Panc1 (cell line): Measurements from ENCODE around the gene DOCK4. TPM values are rescaled to one million over a fixed set of nuclear protein-coding genes. Genes with fewer than 3 reads are reported as not detected.

ENCODE experiments used
- ATAC-seq: fragments of 200-7000 bp; cut with Tn5 transposase; 2 replicates; pipeline ENCODE4 v1.9.1; 2020; ENCODE audit warnings: mild to moderate bottlenecking, moderate library complexity
- BruUV-seq: library from RNA; stranded (reverse); fragments of 400-500 nt; replicated peaks from 2 replicates; lab custom pipeline; 2021; lab: Mats Ljungman, UMichigan
- CTCF ChIA-PET: fragments of 300-600 bp; sonication (Branson Sonifier 250); formaldehyde crosslinking; loops from one replicate; lab custom pipeline; 2022; ENCODE audit warnings: antibody characterized with exemption; lab: Charles Lee
- POLR2A ChIA-PET: fragments of 300-600 bp; sonication (Branson Sonifier 250); formaldehyde crosslinking; loops from one replicate; lab custom pipeline; 2022; ENCODE audit warnings: antibody characterized with exemption; lab: Charles Lee
- DNase-seq: peaks from one replicate; pipeline ENCODE4 v3.0.0-alpha.2; 2010; ENCODE audit warnings: low read depth, low spot score
- H3K27ac ChIP-seq: 2 replicates; pipeline ENCODE4 v1.5.1; 2011; ENCODE audit warnings: mild to moderate bottlenecking, low read length, inconsistent platforms
- H3K27me3 ChIP-seq: fragments of 200-500 bp; sonication (Bioruptor generic); 2 replicates; pipeline ENCODE4 v1.6.0; 2014; ENCODE audit warnings: low read length, inconsistent platforms; ENCODE audit not compliant: control insufficient read depth, insufficient read depth
- H3K36me3 ChIP-seq: fragments of 200-500 bp; sonication (Bioruptor generic); 2 replicates; pipeline ENCODE4 v1.5.1; 2014; ENCODE audit warnings: inconsistent platforms, mild to moderate bottlenecking, low read length, moderate library complexity; ENCODE audit not compliant: control insufficient read depth, insufficient read depth
- H3K4me1 ChIP-seq: 2 replicates; pipeline ENCODE4 v1.5.1; 2011; ENCODE audit warnings: inconsistent platforms, mild to moderate bottlenecking, low read length, moderate library complexity; ENCODE audit not compliant: control insufficient read depth, insufficient read depth
- H3K4me3 ChIP-seq, 2 experiments: 2 replicates each; pipeline ENCODE4 v1.5.1; 2011 to 2012; ENCODE audit warnings: low read depth in 2 of 2, low read length in 2 of 2, mild to moderate bottlenecking in 2 of 2, inconsistent platforms in 1 of 2, moderate library complexity in 1 of 2
- H3K9me3 ChIP-seq: fragments of 200-500 bp; sonication (Bioruptor generic); 2 replicates; pipeline ENCODE4 v1.5.1; 2014; ENCODE audit warnings: low read depth, mild to moderate bottlenecking, inconsistent platforms, low read length, moderate library complexity; ENCODE audit not compliant: control insufficient read depth, insufficient read depth
- CTCF ChIP-seq: fragments of 450-650 bp; IDR thresholded peaks from 2 replicates; pipeline ENCODE4 v1.5.1; 2017; ENCODE audit warnings: mild to moderate bottlenecking
- POLR2AphosphoS5 ChIP-seq: IDR thresholded peaks from 2 replicates; pipeline ENCODE4 v1.6.1; 2012; ENCODE audit warnings: mild to moderate bottlenecking, low read depth, low read length, moderate library complexity
- REST ChIP-seq, 2 experiments: IDR thresholded peaks; 2 replicates each; pipeline ENCODE4 v1.6.1; 2011 to 2012; ENCODE audit warnings: low read depth in 2 of 2, control low read depth in 1 of 2, low read length in 1 of 2, mild to moderate bottlenecking in 1 of 2, moderate library complexity in 1 of 2; ENCODE audit not compliant: insufficient read depth in 1 of 2
- SIN3A ChIP-seq: IDR thresholded peaks from 2 replicates; pipeline ENCODE4 v1.6.1; 2012; ENCODE audit warnings: low read depth, mild to moderate bottlenecking, low read length, moderate library complexity, borderline replicate concordance; ENCODE audit not compliant: insufficient read depth
- TCF7L2 ChIP-seq: IDR thresholded peaks from 2 replicates; pipeline ENCODE4 v1.6.1; 2011; ENCODE audit warnings: mild to moderate bottlenecking, low read depth, low read length, inconsistent platforms
- in situ Hi-C: cut with HindIII; loops from 2 replicates; pipeline ENCODE4 v1.10.0; 2016; ENCODE audit warnings: low sequenced_read_pairs, low pct_unique_long_range_greater_than_20kb
- intact Hi-C: fragments of 100-400 bp; cut with micrococcal nuclease; formaldehyde crosslinking; loops from one replicate; pipeline ENCODE4 v1.10.0; 2022; ENCODE audit not compliant: unreplicated experiment
- total RNA-seq: library from RNA; stranded (reverse); gene quantifications from one replicate; pipeline ENCODE4 v1.2.1, GENCODE V29; 2021; ENCODE audit not compliant: unreplicated experiment

Gene DOCK4
- total RNA-seq, 1 experiment from 2014 or later, result 10.8 TPM

GRCh38 chr7:112254156-112254555 is 48.0 kb upstream of the DOCK4 start:
- Histone ChIP-seq H3K4me3 (no peak overlapping the region), H3K36me3 (no peaks in the 10 kb centered on the region), H3K4me1 (no peaks in the 10 kb centered on the region; the same call in 1 of the 2 replicates), H3K27ac (no peak overlapping the region), H3K9me3 (no peaks in the 10 kb centered on the region), H3K27me3 (no peaks in the 10 kb centered on the region)
- no peak for TF ChIP-seq POLR2AphosphoS5
- TF ChIP-seq CTCF, result no peak
- no peak for TF ChIP-seq TCF7L2
- no peak for TF ChIP-seq REST (IDR thresholded peaks at IDR 0.05; ENCODE audit: insufficient read depth in 1 of 2, low read depth in 2 of 2, low read length in 1 of 2)
- no peak for TF ChIP-seq SIN3A
- intact Hi-C loops (no loop called here), in situ Hi-C loops (no loop called here)
- no TSS peak for BruUV-seq
- no peak for DNase-seq
- ChIA-PET CTCF (no interaction called here), POLR2A (no interaction called here)
- no peak for ATAC-seq

GRCh38 chr7:112252691-112253090 is 46.5 kb upstream of the DOCK4 start:
- Histone ChIP-seq H3K27ac (no peak overlapping the region), H3K4me3 (no peak overlapping the region), H3K36me3 (no peaks in the 10 kb centered on the region), H3K27me3 (no peaks in the 10 kb centered on the region), H3K4me1 (no peaks in the 10 kb centered on the region; the same call in 1 of the 2 replicates), H3K9me3 (no peaks in the 10 kb centered on the region)
- POLR2A ChIA-PET, result no interaction called here
- in situ Hi-C loops (no loop called here), intact Hi-C loops (no loop called here)
- BruUV-seq, result no TSS peak
- DNase-seq (no peak), ATAC-seq (no peak)
- CTCF ChIA-PET, result no interaction called here
- no peak for TF ChIP-seq SIN3A
- no peak for TF ChIP-seq TCF7L2
- TF ChIP-seq CTCF, result no peak

GRCh38 chr7:112252141-112252540 is 45.9 kb upstream of the DOCK4 start:
- H3K4me1 ChIP-seq, result no peaks in the 10 kb centered on the region; the same call in 1 of the 2 replicates
- in situ Hi-C loops (no loop called here), intact Hi-C loops (no loop called here)
- no peak overlapping the region for H3K27ac ChIP-seq
- no peaks in the 10 kb centered on the region for H3K9me3 ChIP-seq
- POLR2A ChIA-PET, result no interaction called here
- CTCF ChIA-PET, result no interaction called here
- ATAC-seq (no peak), DNase-seq (no peak)
- no peaks in the 10 kb centered on the region for H3K36me3 ChIP-seq
- H3K4me3 ChIP-seq, result no peak overlapping the region
- BruUV-seq, result no TSS peak
- TF ChIP-seq POLR2AphosphoS5, result no peak
- no peak for TF ChIP-seq CTCF
- no peak for TF ChIP-seq REST (IDR thresholded peaks at IDR 0.05; ENCODE audit: insufficient read depth in 1 of 2, low read depth in 2 of 2, low read length in 1 of 2)
- no peak for TF ChIP-seq SIN3A
- H3K27me3 ChIP-seq, result no peaks in the 10 kb centered on the region
